Hypothalamus (tissue), 51 donors: ENCODE data around the gene COG7.
"Not testable (repeated sequence)": the region's sequence is repeated elsewhere in the genome, so short reads cannot be mapped to it uniquely, and the experiment has no call there.

Source experiments
- DNase-seq, 51 donors: peaks; one replicate each; lab custom pipeline; 2025; lab: John Stamatoyannopoulos, UW

COG7 gene

DNA sequence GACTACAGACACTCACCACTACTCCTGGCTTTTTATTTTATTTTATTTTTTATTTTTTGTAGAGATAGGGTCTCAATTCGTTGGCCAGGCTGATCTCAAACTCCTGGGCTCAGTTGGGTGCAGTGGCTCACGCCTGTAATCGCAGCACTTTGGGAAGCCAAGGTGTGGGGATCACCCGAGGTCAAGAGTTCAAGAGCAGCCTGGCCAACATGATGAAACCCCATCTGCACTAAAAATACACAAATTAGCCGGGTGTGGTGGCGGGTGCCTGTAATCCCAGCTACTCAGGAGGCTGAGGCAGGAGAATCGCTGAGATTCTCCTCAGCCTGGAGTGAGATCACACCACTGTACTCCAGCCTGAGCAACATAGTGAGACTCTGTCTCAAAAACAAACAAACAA is 86.6 kb downstream of the COG7 start:
- DNase-seq: not testable (repeated sequence)

DNA sequence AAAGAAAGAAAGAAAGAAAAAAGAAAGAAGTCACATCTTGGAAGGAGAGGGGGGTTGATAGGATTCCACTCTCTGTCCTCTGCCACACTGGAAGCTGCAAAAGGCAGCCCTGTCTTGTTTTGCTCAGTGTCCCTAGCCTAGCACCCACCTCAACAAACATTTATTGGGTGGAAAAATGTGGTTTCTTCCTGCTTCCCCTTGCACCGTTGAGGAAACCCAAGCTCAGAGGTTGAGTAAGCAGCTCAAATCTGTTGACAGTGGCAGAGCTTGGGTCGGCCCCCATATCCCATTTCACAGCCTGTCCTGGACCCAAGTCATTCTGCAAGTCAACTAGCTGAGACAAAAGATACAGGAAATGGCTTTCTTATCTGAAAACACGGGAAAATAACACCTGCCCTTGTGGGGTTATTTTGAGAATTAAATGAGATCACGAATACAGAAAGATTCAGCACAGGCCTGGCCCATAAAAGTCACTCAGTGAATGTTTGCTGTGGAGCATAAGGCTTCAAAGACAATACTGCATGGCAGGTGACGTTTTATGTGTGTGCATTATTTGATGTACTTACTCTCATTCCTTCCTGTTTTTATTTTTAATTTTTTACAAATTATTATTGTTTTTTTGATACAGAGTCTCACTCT is 87.3 kb downstream of the COG7 start:
- no peak for DNase-seq

GRCh38 chr16:23362460-23363317 is 90.3 kb downstream of the COG7 start:
- DNase-seq: no peak

- DNase-seq: no peak
Measured at GRCh38 chr16:23359092-23359760, 93.8 kb downstream of the COG7 start.

GRCh38 chr16:23357761-23358290 is 95.2 kb downstream of the COG7 start:
- no peak for DNase-seq

DNA sequence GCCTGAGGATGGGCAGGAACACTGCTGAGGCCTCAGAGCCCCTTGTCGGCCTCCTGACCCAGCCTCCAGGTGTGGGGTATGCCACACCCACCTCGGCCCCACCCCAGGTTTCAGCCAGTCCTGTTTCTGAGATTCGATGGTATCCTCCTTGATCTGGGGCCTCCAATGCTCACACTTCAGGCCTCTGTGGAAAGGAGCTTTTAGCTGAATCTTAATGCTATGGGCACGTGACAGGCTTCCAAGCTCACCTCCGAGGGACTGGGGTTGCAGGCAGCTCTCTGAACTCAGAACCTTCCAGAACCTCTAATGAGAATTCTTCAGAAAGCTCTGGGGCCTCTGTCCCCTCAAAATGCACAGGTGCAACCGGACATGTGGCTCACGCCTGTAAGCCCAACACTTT is 96.0 kb downstream of the COG7 start:
- DNase-seq: no peak

DNA sequence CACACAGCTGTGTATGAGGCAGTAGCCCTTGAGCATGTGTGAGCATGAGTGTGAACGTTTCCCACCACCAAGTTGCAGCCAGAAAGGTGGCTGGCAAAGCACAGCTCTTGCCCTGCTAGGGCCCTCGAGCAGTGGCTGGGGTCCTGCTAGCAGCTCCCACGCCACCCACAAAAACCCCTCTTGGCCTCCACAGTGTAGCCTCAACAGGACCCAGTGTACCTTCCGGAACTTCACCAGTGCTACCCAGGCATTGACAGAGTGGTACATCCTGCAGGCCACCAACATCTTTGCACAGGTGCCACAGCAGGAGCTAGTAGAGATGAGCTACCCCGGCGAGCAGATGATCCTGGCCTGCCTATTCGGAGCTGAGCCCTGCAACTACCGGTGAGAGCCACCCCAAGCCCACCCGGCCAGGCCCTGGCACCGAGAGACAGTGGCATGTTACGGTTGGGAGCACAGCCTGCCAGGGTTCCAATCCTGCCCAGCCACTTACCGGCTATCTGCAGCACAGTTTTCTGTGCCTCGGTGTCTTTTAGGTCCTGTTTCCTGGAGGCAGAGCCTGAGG is 97.8 kb downstream of the COG7 start:
- DNase-seq: no peak

- no peak for DNase-seq
Measured at GRCh38 chr16:23354246-23354645, 98.7 kb downstream of the COG7 start.

DNA sequence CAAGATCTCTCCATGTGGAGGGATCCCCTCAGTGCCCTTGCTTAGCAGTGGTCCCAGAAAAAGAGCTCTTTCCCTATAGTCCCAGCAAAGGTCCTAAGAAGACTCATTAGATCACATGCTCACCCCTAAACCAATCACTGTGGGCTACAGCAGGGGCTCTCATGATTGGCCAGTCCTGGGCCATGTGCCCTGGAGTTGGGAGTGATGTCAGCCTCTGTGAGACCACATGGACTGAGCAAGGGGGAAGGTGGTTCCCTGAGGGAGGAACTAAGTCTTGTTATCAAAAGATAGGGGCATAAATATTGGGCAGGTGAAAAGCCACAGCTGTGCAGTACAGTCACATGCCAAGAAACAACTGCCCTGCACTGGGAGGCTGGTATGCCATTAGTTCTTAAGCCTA is 99.5 kb downstream of the COG7 start:
- DNase-seq: no peak

- no peak for DNase-seq
Measured at GRCh38 chr16:23351360-23351759, 101.6 kb downstream of the COG7 start.

DNA sequence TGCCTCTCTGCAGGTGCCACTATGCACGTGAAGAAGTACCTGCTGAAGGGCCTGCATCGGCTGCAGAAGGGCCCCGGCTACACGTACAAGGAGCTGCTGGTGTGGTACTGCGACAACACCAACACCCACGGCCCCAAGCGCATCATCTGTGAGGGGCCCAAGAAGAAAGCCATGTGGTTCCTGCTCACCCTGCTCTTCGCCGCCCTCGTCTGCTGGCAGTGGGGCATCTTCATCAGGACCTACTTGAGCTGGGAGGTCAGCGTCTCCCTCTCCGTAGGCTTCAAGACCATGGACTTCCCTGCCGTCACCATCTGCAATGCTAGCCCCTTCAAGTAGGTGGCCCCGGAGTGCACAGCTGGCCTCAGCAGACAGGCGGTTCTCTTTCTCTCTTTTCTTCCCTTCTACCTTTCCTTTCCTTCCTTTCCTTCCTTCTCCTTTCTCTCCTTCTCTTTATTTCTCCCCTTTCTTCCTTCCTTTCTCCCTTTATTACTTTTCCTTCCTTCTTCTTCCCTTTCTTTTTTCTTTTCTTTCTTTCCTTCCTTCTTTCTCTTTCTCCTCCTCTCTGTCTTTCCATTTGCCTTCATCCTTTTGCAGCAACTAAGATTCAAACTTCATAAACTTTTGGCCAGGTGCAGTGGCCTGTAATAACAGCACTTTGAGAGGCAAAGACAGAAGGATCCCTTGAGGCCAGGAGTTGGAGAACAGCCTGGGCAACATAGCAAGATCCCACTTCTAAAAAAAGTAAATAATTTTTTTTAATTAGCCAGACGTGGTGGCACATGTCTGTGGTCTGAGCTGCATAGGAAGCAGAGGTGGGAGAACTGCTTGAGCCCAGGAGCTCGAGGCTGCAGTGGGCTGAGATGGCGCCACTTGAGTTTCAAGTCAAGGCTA is 104.2 kb downstream of the COG7 start:
- no peak for DNase-seq

DNA sequence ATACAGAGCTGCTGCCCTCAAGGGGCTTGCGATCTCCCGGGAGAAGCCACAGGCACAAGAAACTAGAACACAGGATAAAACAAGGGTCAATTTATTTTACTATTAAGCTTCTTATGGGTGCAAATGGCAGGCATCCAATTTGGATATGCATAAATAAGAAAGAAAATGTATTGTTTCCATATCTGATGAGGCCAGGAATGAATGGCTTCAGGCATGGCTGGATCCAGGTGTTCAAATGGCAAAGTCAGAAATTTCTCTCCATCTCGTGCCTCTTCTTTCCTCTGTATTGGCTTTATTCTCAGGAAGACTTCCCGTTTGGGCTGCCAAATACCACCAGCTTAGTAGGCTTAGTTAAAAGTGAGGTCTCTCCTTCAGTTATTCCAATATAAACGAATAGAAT is 107.8 kb downstream of the COG7 start:
- no peak for DNase-seq

- DNase-seq: no peak
Measured at GRCh38 chr16:23343643-23344612, 109.1 kb downstream of the COG7 start.

DNA sequence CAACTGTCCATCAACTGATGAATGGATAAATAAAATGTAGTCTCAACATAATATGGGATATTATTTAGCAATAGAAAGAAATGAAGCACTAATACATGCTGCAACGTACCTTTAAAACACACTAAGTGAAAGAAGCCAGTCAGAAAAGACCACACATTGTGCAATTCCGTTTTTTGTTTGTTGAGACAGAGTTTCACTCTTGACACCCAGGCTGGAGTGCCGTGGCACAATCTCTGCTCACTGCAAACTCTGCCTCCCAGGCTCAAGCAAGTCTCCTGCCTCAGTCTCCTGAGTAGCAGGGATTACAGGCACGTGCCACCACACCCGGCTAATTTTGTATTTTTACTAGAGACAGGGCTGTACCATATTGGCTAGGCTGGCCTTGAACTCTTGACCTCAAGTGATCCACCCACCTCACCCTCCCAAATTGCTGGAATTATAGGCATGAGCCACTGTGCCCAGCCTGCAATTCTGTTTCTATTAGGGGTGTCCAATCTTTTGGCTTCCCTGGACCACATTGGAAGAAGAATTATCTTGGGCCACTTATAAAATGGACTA is 110.8 kb downstream of the COG7 start:
- no peak for DNase-seq

- no peak for DNase-seq
Measured at GRCh38 chr16:23339787-23340186, 113.2 kb downstream of the COG7 start.
